HG03575 (cell line): Measurements from ENCODE around the gene DLST.

ENCODE experiments used
- ATAC-seq: cut with Tn5 transposase; IDR thresholded peaks from one replicate; pipeline ENCODE4 v1.9.1; 2021; ENCODE audit not compliant: unreplicated experiment, insufficient number of reproducible peaks, low FRiP score; ENCODE audit errors: extremely low read depth

DLST gene

DNA sequence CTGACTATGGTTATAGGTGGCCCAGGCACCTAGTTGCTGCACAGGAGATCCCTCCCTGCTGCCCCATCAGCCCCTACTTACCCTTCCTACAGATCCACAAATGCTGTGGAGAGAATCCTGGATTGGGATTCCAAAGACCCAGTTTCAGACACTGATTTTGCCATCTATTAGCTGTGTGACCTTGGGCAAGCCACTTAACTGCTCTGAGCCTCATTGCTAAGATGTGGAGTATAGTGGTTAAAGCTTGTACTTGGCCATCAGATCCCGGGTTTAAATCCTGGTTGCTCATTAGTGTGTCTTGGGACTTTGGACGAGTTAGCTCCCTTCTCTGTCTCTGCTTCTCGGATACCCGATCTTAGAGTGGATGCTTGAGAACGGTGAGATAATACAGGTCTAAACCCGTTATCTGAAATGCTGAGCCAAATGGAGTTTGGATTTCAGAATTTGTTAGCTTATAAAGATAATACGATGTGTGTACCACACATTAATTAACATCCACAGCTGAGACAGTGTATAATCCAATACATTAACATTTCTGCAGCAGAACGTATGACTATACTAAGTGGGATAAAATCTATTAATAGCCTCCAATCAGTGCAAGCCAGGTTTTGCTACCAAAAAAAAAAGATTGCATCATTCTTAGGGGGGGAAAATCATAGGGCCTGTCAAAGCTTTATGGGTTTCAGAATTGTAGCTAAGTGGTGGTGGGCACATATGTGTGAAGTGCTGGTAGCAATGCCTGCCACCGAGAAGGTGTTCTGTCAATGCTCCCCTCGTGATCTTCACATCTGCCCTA, 21.8 kb upstream of the DLST start:
- ATAC-seq = no peak

DNA sequence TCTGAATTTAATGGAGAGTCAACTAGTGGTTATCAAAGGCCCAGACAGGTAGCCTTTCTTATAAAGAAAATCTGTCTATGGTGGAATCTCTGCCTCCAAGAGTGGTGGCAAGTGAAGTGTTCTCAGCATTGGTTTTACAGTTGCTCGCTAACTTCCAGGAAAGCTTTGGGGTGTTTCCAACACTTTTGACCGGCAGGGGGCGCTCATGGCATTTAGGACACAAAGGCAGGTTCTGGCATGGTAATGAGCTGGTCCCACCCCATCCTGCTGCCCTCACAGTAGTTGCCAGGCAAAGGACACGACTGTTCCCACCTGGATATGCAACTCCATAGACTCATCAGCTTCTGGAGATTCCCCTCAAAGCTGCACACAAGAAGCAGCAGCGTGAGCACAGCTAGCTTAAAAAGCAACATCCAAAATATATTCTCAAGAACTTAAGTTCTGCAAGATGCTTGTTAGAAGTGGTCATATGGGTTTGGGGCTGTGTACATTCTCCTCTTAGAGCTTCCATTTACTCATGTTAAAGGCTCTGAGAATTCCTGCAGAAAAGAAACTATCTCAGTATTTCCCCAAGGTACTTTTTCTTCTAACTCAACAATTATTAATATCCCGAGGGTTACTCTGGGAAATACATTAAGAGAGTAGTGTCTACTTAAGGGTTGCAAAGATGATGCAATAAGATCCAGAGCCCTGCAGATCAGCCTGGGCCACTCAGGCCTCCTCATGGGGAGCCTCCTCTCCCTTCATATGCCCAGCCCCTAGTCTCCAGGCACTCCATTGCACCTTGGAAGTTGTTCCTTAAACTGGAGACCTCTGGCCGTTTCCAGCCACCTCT, 20.6 kb upstream of the DLST start:
- ATAC-seq = no peak

DNA sequence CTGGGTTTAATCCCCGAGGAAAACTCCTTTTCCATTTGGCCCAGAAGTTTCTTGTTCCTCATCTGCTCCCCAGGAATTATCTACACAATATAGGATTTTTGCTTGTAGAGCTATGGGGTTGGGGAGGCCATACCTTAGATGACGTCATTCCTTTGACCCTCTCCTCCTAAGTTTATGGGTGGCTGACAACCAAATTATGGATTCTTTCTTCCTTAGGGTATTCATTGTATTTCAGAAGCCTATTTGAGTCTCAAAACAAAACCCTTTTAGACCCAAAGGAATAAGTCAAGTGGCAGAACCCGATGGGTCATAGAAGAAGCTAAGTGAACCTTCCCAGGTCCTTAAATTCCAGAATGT, 20.0 kb upstream of the DLST start:
- no peak for ATAC-seq

GRCh38 chr14:74863274-74863673, 18.4 kb upstream of the DLST start:
- no peak for ATAC-seq

- ATAC-seq = no peak
These were observed 17.5 kb upstream of the DLST start for GRCh38 chr14:74864198-74864597.

DNA sequence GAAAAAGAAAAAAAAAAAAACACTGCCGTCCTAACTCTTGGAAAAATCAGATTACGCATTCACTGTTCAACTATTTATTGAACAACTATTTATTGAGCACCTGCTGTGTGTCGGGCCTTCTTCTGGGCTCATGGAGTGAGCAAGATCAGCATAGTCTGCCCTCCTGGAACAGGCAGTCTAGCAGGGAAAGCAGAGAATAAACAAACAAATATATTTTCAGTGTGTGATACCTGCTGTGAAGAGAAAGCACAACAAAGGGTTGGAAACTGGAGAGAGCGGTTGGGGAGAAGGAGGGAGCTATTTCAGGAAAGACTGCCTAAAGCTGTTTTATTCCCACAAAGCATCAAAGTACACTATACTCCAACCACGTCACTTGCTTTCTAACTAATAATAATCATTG, 16.6 kb upstream of the DLST start:
- ATAC-seq = no peak

GRCh38 chr14:74866708-74867389, 14.9 kb upstream of the DLST start:
- ATAC-seq = no peak

- no peak for ATAC-seq
These were observed 14.0 kb upstream of the DLST start for GRCh38 chr14:74867673-74868072.

DNA sequence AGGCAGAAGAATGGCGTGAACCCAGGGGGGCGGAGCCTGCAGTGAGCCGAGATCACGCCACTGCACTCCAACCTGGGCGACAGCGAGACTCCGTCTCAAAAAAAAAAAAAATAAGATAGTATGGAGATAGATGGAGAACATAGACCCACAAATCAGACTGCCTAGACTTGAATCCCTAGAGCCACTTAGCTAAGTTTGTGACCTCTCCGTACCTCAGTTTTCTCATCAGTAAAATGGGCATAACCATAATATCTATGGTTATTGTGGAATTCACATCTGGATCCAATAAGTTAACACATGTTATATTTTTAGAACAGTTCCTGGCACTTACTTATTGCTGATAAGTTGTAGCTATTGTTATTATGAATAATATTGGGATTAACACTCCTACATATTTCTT, 13.0 kb upstream of the DLST start:
- no peak for ATAC-seq

DNA sequence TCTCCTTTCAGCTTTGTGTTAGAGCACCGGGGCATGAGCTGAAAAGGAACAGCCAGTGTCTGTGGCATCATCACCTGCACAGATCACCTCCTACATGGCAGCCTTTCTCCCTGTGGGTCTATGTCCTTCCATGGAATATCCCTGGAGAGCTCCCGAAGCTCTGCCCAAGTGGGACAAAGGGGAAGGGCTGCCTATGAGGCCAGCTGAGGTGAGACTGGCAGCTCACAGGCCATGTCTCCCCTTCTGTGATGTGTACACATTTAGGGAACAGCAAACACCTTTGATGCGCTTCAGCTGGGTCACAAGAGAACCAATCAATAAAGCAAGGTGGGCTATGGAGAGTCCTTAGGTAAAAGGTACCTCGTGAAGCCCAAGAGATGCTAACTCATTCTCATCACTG, 9.9 kb upstream of the DLST start:
- no peak for ATAC-seq

DNA sequence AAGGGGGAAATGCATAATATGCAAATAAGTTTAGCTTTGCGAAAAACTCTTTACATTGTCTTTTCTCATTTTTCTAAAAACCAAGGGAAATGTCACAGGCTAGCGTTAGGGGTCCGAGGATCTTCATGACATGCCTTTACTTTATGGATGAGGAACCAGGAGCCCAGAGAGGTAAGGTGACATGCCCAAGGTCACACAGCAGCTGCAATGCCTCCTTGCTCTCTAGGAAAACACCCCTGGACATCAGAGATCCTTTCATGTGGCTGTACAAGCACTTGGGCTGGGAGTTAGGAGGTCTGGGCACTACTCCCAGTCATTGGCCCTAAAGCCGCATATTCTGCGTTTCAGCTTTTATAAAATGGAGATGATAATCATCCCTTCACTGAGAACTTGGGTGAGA, 6.5 kb upstream of the DLST start:
- ATAC-seq = no peak

- ATAC-seq = no peak
These were observed 5.5 kb upstream of the DLST start, which contains the start of gene PROX2 for GRCh38 chr14:74875941-74876913. Gene PROX2 (minus strand): TSS chr14:74876145. CDS start chr14:74863834, 12,311 bp downstream.

DNA sequence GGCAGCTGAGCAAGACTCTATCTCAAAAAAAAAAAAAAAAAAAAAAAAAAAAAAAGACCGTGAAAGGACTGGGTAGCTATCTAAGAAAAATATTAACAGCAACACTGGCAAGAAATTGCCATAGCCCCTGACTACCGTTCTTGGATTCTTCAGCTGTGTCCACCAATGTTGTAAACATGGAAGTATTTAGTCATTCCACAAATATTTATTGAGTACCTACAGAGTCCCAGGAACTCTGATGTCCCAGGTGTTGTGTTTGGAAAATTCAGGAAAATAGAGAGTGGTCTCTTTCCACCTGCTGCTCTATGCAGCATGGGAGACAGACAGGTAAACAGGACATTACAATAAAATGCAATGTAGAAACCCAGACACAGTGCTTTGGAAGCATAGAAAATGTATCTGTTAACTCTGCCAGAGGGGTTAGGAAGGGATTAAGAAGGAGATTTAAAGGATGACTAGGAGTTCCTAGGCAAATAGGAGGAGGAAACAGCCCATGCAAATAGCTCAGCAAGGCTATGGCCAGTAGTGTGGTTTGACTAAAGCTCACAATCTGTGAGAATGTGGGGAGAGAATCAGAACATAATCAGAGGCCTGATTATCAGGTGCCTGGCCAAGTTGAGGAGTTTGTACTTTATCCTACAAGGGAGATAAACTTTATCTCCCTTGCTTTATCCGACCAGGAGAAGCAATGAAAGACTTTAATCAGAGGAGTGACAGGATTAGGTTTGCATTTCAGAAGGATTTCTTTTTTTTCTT, 2.1 kb upstream of the DLST start:
- no peak for ATAC-seq

DNA sequence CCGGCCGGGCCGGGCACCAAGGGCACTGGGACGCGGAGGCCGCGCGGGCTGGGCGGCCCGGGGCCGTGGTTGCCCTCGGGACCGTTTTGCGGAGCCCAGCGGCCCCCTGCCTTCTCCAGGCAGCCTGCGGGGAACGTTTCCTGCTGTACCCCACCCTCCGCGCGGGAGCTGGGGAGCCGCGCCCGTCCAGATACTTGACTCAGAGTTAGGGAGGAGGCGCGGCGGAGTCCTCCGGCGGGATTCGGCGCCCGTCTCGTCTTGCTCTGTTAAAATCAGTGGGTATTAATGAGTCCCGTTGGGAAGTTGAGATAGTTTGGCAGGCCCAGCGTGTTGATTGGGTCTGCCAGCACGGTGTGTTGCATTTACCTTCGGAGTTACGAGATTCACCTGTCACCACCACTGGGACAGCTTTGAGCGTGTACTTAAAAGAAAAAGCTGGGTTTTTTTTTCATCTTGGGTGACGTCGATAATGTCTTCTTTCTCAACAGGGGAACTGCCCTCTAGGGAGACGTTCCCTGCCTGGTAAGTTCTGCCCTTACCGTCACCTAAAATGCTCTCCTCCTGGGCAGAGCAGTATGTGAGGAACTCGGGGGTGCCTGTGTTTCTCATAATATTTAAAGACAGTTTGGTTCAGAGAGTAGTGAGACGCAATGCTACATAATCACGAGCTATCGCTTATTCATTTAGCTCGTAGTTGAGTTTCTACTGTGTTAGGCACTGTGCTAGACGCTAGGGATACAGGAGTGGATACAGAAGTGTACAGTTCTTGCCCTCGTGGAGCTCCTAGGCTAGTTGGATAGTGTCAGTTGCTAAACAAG, 596 bp downstream of the DLST start:
- no peak for ATAC-seq

GRCh38 chr14:74886001-74886400, 4.3 kb downstream of the DLST start:
- no peak for ATAC-seq

DNA sequence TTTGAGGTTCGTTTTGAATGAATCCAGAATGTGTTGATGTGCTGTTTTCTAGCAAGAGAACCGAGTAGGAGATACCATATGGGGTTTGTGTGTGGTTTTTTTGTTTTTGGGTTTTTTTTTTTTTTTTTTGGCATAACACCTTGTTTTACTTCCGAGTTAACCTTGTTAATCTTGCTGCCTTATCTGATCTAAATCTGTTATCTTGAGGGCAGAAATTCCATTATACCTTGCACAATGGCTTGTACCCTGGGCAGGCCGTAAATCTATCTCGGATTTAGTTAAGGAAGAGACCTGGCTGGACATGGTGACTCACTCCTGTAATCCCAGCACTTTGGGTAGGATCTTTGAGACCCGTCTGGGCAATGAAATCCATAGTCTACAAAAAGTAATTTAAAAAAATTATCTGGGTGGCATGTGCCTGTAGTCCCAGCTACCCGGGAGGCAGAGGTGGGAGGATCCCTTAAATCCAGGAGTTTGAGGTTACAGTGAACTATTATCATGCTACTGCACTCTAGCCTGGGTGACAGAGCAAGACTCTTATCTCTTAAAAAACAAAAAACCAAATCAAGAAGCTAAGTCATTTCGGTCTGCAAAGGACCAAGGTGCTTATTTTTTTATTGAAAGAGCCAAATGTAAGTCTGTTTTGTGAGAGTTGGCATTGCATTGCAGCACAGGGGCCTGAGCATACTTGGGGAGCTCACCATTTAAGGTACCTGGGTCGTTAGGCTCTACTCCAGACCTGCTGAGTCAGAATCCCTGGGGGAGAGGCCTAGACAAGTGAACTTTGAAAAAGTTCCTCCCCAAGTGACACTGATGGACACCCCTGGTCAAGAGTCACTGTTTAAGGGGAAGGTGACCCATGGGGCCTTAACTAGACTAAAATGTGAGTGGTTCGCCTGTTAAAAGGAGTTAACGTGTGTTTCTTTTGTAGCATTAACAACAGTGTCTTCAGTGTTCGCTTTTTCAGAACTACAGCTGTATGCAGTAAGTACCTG, 6.7 kb downstream of the DLST start:
- ATAC-seq = no peak
